ENCODE results near the gene RPE. TPM values are rescaled to one million over a fixed set of nuclear protein-coding genes. Genes with fewer than 3 reads are reported as not detected.
A peak's percentile ranks its signal among the peaks of the same experiment; 100 is the strongest.

Gene RPE
- total RNA-seq, 1 donor from 2014 or later: 59.8 TPM

DNA sequence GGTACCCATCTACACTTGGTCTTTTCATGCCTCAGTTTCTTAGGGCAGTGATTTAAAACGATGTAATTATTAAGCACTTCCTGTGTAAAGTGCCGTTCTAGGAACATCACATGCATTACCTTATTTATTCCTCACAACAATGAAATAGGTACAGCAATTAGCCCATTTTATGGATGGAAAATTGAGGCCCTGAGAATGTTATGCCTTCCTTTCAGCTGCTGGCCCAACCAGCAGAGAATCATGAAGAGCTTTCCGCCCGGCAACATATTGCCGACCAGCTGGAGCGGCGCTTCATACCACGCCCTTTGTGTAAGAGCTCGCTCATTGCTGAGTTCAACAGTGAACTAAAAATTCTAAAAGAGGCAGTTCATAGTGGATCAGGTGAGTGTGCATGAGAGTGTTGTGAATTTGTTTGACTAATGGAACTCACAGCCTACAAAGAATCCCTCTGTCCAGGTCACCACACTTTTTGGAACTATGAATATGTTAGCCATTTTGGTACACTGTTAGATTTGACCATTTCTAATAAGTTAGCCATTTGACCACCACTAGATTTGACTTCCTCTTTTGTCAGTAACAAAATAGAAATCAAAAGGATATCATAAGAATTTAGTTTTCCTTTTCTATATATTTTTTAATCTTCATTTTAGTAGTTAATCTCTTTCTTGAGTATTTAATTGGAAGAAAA, 25.6 kb upstream of the RPE start:
- Mint-ChIP-seq H3K27ac (ENCODE audit: unreplicated experiment) (no peak overlapping the region), H3K4me3 (no peak overlapping the region), H3K4me1 (no peaks in the 10 kb centered on the region), H3K27me3 (ENCODE audit: low read depth) (no peaks in the 10 kb centered on the region), H3K36me3 (ENCODE audit: low read depth) (no peaks in the 10 kb centered on the region), H3K9me3 (no peaks in the 10 kb centered on the region)
- no peak for DNase-seq (ENCODE audit: low read depth, low spot score)
- TF ChIP-seq, protein P1, sequence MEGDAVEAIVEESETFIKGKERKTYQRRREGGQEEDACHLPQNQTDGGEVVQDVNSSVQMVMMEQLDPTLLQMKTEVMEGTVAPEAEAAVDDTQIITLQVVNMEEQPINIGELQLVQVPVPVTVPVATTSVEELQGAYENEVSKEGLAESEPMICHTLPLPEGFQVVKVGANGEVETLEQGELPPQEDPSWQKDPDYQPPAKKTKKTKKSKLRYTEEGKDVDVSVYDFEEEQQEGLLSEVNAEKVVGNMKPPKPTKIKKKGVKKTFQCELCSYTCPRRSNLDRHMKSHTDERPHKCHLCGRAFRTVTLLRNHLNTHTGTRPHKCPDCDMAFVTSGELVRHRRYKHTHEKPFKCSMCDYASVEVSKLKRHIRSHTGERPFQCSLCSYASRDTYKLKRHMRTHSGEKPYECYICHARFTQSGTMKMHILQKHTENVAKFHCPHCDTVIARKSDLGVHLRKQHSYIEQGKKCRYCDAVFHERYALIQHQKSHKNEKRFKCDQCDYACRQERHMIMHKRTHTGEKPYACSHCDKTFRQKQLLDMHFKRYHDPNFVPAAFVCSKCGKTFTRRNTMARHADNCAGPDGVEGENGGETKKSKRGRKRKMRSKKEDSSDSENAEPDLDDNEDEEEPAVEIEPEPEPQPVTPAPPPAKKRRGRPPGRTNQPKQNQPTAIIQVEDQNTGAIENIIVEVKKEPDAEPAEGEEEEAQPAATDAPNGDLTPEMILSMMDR (conservative IDR thresholded peaks at IDR 0.05): no peak

DNA sequence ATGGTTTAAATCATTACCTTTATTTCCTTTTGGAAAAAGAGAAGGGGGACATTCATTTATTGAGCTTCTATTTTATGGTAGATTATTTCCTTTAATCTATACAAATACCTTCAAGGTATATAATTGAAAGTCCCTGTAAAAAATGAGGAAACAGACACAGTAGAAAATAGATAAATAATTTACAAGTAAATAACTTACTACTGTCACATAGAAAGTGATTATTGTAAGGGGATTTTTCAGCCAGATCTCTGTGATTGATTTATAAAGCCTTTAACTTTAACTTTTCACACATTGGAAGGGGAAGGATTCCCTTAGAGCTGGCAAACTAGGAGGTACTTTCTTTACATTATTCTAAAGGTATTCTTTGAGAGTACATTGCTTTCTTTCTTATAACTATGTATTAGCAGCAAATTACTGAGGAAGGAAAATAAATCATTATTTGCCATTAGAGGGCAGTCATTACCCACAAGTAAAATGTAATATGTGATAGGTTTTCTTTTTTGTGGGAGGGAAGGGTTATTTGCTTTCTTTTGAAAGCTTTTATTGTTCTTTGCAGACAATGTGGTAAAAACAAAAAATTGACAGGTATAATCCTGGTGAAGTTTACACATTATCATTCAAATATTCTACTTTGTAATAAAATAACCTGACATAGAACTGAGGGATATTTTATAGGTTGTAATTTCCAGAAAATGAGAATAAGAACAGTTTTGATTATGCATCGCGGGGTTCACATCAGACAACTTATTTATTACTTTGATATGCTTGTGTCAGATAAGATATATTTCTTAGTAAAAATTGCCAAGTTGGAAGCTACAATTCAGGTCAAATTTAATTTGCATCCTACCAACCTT, 24.8 kb upstream of the RPE start:
- DNase-seq (ENCODE audit: low read depth, low spot score): no peak
- no peak overlapping the region for H3K4me3 Mint-ChIP-seq
- H3K36me3 Mint-ChIP-seq (ENCODE audit: low read depth): no peaks in the 10 kb centered on the region
- no peaks in the 10 kb centered on the region for H3K4me1 Mint-ChIP-seq
- H3K27me3 Mint-ChIP-seq (ENCODE audit: low read depth): no peaks in the 10 kb centered on the region
- H3K9me3 Mint-ChIP-seq: no peaks in the 10 kb centered on the region
- H3K27ac Mint-ChIP-seq (ENCODE audit: unreplicated experiment): no peak overlapping the region
- TF ChIP-seq, protein P1 (conservative IDR thresholded peaks at IDR 0.05): peak; percentile 76

DNA sequence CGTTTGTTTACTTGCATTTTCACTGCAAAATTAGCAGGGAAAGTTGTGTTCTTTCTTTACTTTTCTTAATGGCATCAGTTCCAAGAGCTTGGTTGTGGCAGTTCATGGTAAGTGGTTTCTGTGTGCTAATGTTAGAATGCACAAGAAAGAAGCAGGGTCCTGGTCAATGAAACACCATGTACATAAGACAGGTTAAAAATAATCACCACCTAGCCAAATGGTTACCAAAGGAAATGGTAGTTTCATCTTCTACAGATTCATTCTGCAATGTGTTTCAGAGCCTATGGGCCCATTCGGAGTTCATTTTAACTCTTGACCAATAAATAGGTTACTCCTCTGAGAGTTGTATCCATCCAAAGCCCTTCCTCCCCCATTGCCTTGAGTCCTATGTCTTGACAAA, 18.1 kb upstream of the RPE start:
- Mint-ChIP-seq H3K4me1 (no peaks in the 10 kb centered on the region), H3K27me3 (ENCODE audit: low read depth) (no peaks in the 10 kb centered on the region), H3K9me3 (no peaks in the 10 kb centered on the region), H3K36me3 (ENCODE audit: low read depth) (no peaks in the 10 kb centered on the region), H3K27ac (ENCODE audit: unreplicated experiment) (no peak overlapping the region), H3K4me3 (no peak overlapping the region)
- DNase-seq (ENCODE audit: low read depth, low spot score): no peak
- TF ChIP-seq, protein P1 (conservative IDR thresholded peaks at IDR 0.05): no peak

DNA sequence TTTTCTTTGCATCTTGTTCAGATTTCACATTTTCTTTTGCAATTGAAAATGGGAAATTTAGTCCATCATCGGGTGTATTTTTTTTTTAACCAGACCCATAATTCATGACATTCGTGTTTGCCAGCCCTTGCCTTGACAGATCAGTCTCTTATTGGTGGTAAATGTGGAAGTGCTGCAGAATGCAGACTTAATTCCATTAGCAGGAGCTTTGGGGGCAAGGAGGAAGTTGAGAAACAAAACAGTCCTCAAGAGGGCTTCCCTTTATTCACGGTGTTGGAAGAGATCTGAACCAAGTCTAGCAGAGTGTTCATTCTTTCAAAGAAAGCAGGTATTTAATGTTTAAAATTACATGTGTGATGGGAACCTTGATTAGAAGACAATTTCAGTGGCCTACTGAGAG, 16.6 kb upstream of the RPE start:
- no peaks in the 10 kb centered on the region for H3K9me3 Mint-ChIP-seq
- no peaks in the 10 kb centered on the region for H3K4me1 Mint-ChIP-seq
- no peak for DNase-seq (ENCODE audit: low read depth, low spot score)
- H3K4me3 Mint-ChIP-seq: no peak overlapping the region
- H3K27ac Mint-ChIP-seq (ENCODE audit: unreplicated experiment): no peak overlapping the region
- TF ChIP-seq, protein P1 (conservative IDR thresholded peaks at IDR 0.05): no peak
- H3K36me3 Mint-ChIP-seq (ENCODE audit: low read depth): no peaks in the 10 kb centered on the region
- H3K27me3 Mint-ChIP-seq (ENCODE audit: low read depth): no peaks in the 10 kb centered on the region

DNA sequence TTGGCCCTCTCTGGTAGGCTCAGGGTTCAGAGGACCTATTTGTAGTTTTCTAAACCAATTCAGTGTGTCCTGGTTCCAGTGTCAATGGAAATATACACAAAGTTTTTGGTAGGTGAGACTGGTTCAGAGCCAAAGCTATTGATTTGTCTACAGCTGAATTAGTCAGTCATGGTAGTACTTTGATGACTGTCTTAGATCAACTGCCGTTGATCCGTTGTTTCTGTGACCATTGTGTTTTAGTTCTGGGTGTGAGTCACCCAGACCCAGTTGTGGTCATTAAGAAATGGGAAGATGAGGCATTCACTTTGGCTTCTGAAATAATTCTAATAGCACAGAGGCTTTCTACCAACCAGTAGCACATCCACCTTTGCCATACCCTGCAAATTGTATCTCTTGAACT, 16.0 kb upstream of the RPE start:
- no peaks in the 10 kb centered on the region for H3K9me3 Mint-ChIP-seq
- TF ChIP-seq, protein P1 (conservative IDR thresholded peaks at IDR 0.05): no peak
- no peak for DNase-seq (ENCODE audit: low read depth, low spot score)
- H3K27ac Mint-ChIP-seq (ENCODE audit: unreplicated experiment): no peak overlapping the region
- H3K4me3 Mint-ChIP-seq: no peak overlapping the region
- no peaks in the 10 kb centered on the region for H3K27me3 Mint-ChIP-seq (ENCODE audit: low read depth)
- no peaks in the 10 kb centered on the region for H3K4me1 Mint-ChIP-seq
- H3K36me3 Mint-ChIP-seq (ENCODE audit: low read depth): no peaks in the 10 kb centered on the region
